ENCODE measurements around the gene CYLD. TPM values are rescaled to one million over a fixed set of nuclear protein-coding genes. Genes with fewer than 3 reads are reported as not detected.

CYLD gene
- total RNA-seq, 2 experiments from 2014 or later: 235 to 254 TPM

GRCh38 chr16:50774405-50774804, 32.5 kb downstream of the CYLD start:
- H3K27ac Mint-ChIP-seq: no peak overlapping the region

GRCh38 chr16:50774960-50775359, 33.1 kb downstream of the CYLD start:
- H3K4me3 Mint-ChIP-seq: no peak overlapping the region
- peaks cover 78% of the 10 kb centered on the region for H3K36me3 Mint-ChIP-seq (ENCODE audit: low read depth)
- POLR2A ChIA-PET: no interaction called here
- peaks cover 2% of the 10 kb centered on the region for H3K9me3 Mint-ChIP-seq
- H3K4me1 Mint-ChIP-seq: peaks cover 50% of the 10 kb centered on the region
- no peak overlapping the region for H3K27ac Mint-ChIP-seq
- no peak for DNase-seq
- H3K27me3 Mint-ChIP-seq: no peaks in the 10 kb centered on the region
- CTCF ChIA-PET: interaction anchor here (0.7 kb wide), 1 partner anchor 31 kb away, joined by 3 read pairs; no protein-coding TSS in a partner anchor

More at GRCh38 chr16:50774405-50774804, 32.5 kb downstream of the CYLD start:
- CTCF ChIA-PET: interaction anchor here (0.7 to 1.3 kb wide), 2 partner anchors 32 to 109 kb away, joined by 3 to 5 read pairs; no protein-coding TSS in a partner anchor
- Mint-ChIP-seq H3K36me3 (ENCODE audit: low read depth) (peaks cover 78% of the 10 kb centered on the region), H3K4me1 (peaks cover 48% of the 10 kb centered on the region), H3K9me3 (peaks cover 6% of the 10 kb centered on the region), H3K4me3 (no peak overlapping the region), H3K27me3 (no peaks in the 10 kb centered on the region)
- DNase-seq: no peak
- POLR2A ChIA-PET: no interaction called here

- H3K27me3 Mint-ChIP-seq: no peaks in the 10 kb centered on the region
- no peak for DNase-seq
- ChIA-PET CTCF (interaction anchor here (0.9 to 2.4 kb wide), 5 partner anchors 10 to 109 kb away, joined by 3 to 16 read pairs (median 4); no protein-coding TSS in a partner anchor), POLR2A (interaction anchor here (2.2 kb wide), 1 partner anchor 9 kb away, joined by 13 read pairs; no protein-coding TSS in a partner anchor)
- no peak overlapping the region for H3K4me3 Mint-ChIP-seq
- peaks cover 57% of the 10 kb centered on the region for H3K4me1 Mint-ChIP-seq
- H3K27ac Mint-ChIP-seq: no peak overlapping the region
- peaks cover 2% of the 10 kb centered on the region for H3K9me3 Mint-ChIP-seq
- H3K36me3 Mint-ChIP-seq (ENCODE audit: low read depth): peaks cover 76% of the 10 kb centered on the region
These were observed 34.2 kb downstream of the CYLD start for GRCh38 chr16:50776037-50776436.

GRCh38 chr16:50778284-50779163, 36.6 kb downstream of the CYLD start:
- Mint-ChIP-seq H3K27me3 (no peaks in the 10 kb centered on the region), H3K9me3 (no peaks in the 10 kb centered on the region), H3K36me3 (ENCODE audit: low read depth) (peaks cover 77% of the 10 kb centered on the region), H3K27ac (peak overlapping the region; percentile 76), H3K4me3 (no peak overlapping the region), H3K4me1 (peaks cover 66% of the 10 kb centered on the region)
- DNase-seq: no peak
- ChIA-PET CTCF (interaction anchor here (0.8 to 1.9 kb wide), 7 partner anchors 11 to 82 kb away, joined by 3 to 7 read pairs (median 3); no protein-coding TSS in a partner anchor), POLR2A (interaction anchor here (0.7 to 4.2 kb wide), 3 partner anchors 14 to 464 kb away, joined by 3 to 21 read pairs (median 5); partner anchors contain the start of gene SNX20)

- H3K4me1 Mint-ChIP-seq: peaks cover 57% of the 10 kb centered on the region
- H3K36me3 Mint-ChIP-seq (ENCODE audit: low read depth): peaks cover 80% of the 10 kb centered on the region
These were observed 39.2 kb downstream of the CYLD start for GRCh38 chr16:50781043-50781442.

GRCh38 chr16:50781518-50781917, 39.6 kb downstream of the CYLD start:
- DNase-seq: no peak
- ChIA-PET POLR2A (interaction anchor here (0.9 to 4.2 kb wide), 5 partner anchors 16 to 114 kb away, joined by 4 to 21 read pairs (median 5); partner anchors contain the start of gene CYLD), CTCF (interaction anchor here (1.2 to 2.6 kb wide), 6 partner anchors 24 to 115 kb away, joined by 3 to 15 read pairs (median 9); no protein-coding TSS in a partner anchor)
- peak overlapping the region; percentile 56 for H3K4me3 Mint-ChIP-seq
- peak overlapping the region; percentile 95 for H3K27ac Mint-ChIP-seq
- H3K4me1 Mint-ChIP-seq: peaks cover 57% of the 10 kb centered on the region
- peaks cover 85% of the 10 kb centered on the region for H3K36me3 Mint-ChIP-seq (ENCODE audit: low read depth)
- H3K27me3 Mint-ChIP-seq: no peaks in the 10 kb centered on the region
- H3K9me3 Mint-ChIP-seq: no peaks in the 10 kb centered on the region

More at GRCh38 chr16:50781043-50781442, 39.2 kb downstream of the CYLD start:
- Mint-ChIP-seq H3K27me3 (no peaks in the 10 kb centered on the region), H3K9me3 (no peaks in the 10 kb centered on the region), H3K27ac (peak overlapping the region; percentile 95), H3K4me3 (peak overlapping the region; percentile 56)
- peak; percentile 36 for DNase-seq
- ChIA-PET CTCF (interaction anchor here (0.7 to 2.6 kb wide), 8 partner anchors 13 to 114 kb away, joined by 3 to 15 read pairs (median 6); no protein-coding TSS in a partner anchor), POLR2A (interaction anchor here (0.9 to 4.2 kb wide), 7 partner anchors 16 to 114 kb away, joined by 3 to 21 read pairs (median 4); partner anchors contain the start of gene CYLD)

GRCh38 chr16:50789757-50790156, 47.9 kb downstream of the CYLD start:
- no peak for DNase-seq
- no peak overlapping the region for H3K27ac Mint-ChIP-seq
- H3K36me3 Mint-ChIP-seq (ENCODE audit: low read depth): peaks cover 81% of the 10 kb centered on the region
- ChIA-PET CTCF (interaction anchor here (6.7 kb wide), 1 partner anchor 16 kb away, joined by 46 read pairs; no protein-coding TSS in a partner anchor), POLR2A (interaction anchor here (1.5 kb wide), 1 partner anchor 14 kb away, joined by 3 read pairs; no protein-coding TSS in a partner anchor)
- H3K9me3 Mint-ChIP-seq: peaks cover 3% of the 10 kb centered on the region
- no peaks in the 10 kb centered on the region for H3K27me3 Mint-ChIP-seq
- H3K4me1 Mint-ChIP-seq: peaks cover 9% of the 10 kb centered on the region
- no peak overlapping the region for H3K4me3 Mint-ChIP-seq

GRCh38 chr16:50791522-50791921, 49.6 kb downstream of the CYLD start:
- no peak for DNase-seq
- Mint-ChIP-seq H3K9me3 (peaks cover 3% of the 10 kb centered on the region), H3K27me3 (no peaks in the 10 kb centered on the region), H3K36me3 (ENCODE audit: low read depth) (peaks cover 83% of the 10 kb centered on the region), H3K4me3 (no peak overlapping the region), H3K27ac (no peak overlapping the region), H3K4me1 (peaks cover 8% of the 10 kb centered on the region)
- ChIA-PET POLR2A (no interaction called here), CTCF (interaction anchor here (6.7 kb wide), 1 partner anchor 15 kb away, joined by 46 read pairs; no protein-coding TSS in a partner anchor)

- no peaks in the 10 kb centered on the region for H3K4me1 Mint-ChIP-seq
- CTCF ChIA-PET: interaction anchor here (1.4 to 4.2 kb wide), 3 partner anchors 9 to 131 kb away, joined by 3 to 36 read pairs (median 9); no protein-coding TSS in a partner anchor
- POLR2A ChIA-PET: interaction anchor here (1.3 kb wide), 1 partner anchor 13 kb away, joined by 3 read pairs; no protein-coding TSS in a partner anchor
- no peak overlapping the region for H3K4me3 Mint-ChIP-seq
- no peak overlapping the region for H3K27ac Mint-ChIP-seq
- DNase-seq: no peak
- H3K27me3 Mint-ChIP-seq: no peaks in the 10 kb centered on the region
- H3K9me3 Mint-ChIP-seq: no peaks in the 10 kb centered on the region
- H3K36me3 Mint-ChIP-seq (ENCODE audit: low read depth): peaks cover 78% of the 10 kb centered on the region
These were observed 54.9 kb downstream of the CYLD start for GRCh38 chr16:50796829-50797228.

- CTCF ChIA-PET: interaction anchor here (1.4 to 4.2 kb wide), 3 partner anchors 9 to 132 kb away, joined by 3 to 36 read pairs (median 9); no protein-coding TSS in a partner anchor
- H3K9me3 Mint-ChIP-seq: no peaks in the 10 kb centered on the region
These were observed 55.6 kb downstream of the CYLD start for GRCh38 chr16:50797456-50797855.

GRCh38 chr16:50800074-50800473, 58.2 kb downstream of the CYLD start:
- ChIA-PET POLR2A (no interaction called here), CTCF (interaction anchor here (0.8 kb wide), 1 partner anchor 135 kb away, joined by 4 read pairs; no protein-coding TSS in a partner anchor)
- Mint-ChIP-seq H3K9me3 (no peaks in the 10 kb centered on the region), H3K36me3 (ENCODE audit: low read depth) (peaks cover 55% of the 10 kb centered on the region), H3K27ac (no peak overlapping the region), H3K4me3 (no peak overlapping the region), H3K4me1 (no peaks in the 10 kb centered on the region), H3K27me3 (no peaks in the 10 kb centered on the region)
- DNase-seq: no peak

More at GRCh38 chr16:50797456-50797855, 55.6 kb downstream of the CYLD start:
- Mint-ChIP-seq H3K27ac (no peak overlapping the region), H3K4me3 (no peak overlapping the region), H3K27me3 (no peaks in the 10 kb centered on the region), H3K4me1 (no peaks in the 10 kb centered on the region), H3K36me3 (ENCODE audit: low read depth) (peaks cover 76% of the 10 kb centered on the region)
- POLR2A ChIA-PET: no interaction called here
- no peak for DNase-seq

- CTCF ChIA-PET: no interaction called here
- no peak for DNase-seq
- no peak overlapping the region for H3K27ac Mint-ChIP-seq
These were observed 59.1 kb downstream of the CYLD start for GRCh38 chr16:50801036-50801435.

More at GRCh38 chr16:50801036-50801435, 59.1 kb downstream of the CYLD start:
- H3K36me3 Mint-ChIP-seq (ENCODE audit: low read depth): peaks cover 45% of the 10 kb centered on the region
- POLR2A ChIA-PET: no interaction called here
- no peaks in the 10 kb centered on the region for H3K9me3 Mint-ChIP-seq
- no peak overlapping the region for H3K4me3 Mint-ChIP-seq
- H3K4me1 Mint-ChIP-seq: peaks cover 5% of the 10 kb centered on the region
- no peaks in the 10 kb centered on the region for H3K27me3 Mint-ChIP-seq

Measured in activated CD4-positive, alpha-beta memory T cell treated with anti-CD3 and anti-CD28 coated beads, Interleukin-2, amount 10 ng/mL, durations not matched to agents 7 days and 5 days (primary cell).